ENCODE data around the gene NEK10.
"Not testable (repeated sequence)": the region's sequence is repeated elsewhere in the genome, so short reads cannot be mapped to it uniquely, and the experiment has no call there.

The NEK10 gene

DNA sequence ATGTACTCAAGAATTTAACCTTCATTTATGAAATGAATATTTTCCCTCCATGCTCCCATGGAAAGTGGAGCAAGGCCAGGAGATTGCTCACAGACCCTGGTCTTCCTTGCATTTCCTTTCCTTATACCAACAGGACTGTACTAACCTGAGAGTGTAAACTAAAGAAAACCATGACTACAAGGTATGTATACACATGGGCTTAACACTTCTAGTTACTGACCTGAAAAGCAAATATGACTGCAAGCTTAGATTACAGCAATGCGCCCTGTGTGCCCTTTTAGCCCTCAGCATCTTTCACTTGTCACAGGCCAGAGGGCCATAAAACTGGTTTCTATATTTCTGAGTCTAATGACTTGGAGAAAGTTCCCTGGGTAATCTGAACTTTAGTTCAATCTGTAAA, 52.1 kb downstream of the NEK10 start:
- DNase-seq (ENCODE audit: low spot score) = peak; percentile 49

DNA sequence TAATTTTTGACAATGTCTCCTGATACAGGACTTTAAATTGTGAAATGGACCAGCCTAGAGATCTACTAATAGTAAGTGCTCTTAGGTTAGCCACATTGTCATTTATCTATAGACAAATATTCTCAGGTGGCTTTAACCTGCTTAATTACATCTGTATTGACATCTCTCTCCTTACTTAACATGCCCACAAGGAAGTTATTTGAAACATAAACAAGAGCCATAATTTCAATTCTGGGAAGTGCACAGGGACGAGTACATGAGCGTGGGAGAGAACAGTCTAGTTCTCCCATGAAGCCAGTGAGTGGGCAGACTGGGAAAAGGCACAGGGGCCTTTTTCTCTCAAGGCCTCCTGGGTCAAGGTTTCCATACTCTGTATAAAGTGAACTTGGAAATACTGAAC, 54.2 kb downstream of the NEK10 start:
- DNase-seq (ENCODE audit: low spot score) = no peak

DNA sequence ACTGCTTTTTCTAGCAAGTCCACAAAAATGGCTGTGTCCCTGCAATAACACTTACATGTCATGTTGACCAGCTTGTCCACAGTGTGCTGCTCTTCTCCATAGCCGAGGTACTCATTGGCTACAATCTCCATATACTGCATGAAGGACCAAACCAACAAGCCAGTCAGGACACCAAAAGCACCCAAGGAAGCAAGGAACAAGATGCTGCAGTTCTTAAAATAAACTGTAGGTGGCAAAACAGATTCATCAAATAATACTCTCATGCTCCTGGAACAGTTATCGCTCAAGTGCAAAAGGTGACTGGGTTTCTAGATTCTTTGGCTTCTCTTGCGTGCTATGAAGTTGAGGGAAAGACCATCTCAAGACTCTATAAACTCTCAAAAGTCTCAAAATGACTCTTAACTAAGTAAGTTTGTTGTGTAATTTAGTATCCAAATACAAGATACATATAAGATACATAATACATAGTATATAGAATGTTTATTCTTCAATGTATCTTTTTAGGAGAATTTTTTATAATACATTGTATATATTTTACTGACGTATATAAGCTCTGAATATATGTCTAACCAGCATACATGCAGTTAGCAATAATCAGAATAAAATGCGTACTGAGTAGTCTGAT, 57.0 kb downstream of the NEK10 start:
- DNase-seq (ENCODE audit: low spot score) = peak; percentile 58

DNA sequence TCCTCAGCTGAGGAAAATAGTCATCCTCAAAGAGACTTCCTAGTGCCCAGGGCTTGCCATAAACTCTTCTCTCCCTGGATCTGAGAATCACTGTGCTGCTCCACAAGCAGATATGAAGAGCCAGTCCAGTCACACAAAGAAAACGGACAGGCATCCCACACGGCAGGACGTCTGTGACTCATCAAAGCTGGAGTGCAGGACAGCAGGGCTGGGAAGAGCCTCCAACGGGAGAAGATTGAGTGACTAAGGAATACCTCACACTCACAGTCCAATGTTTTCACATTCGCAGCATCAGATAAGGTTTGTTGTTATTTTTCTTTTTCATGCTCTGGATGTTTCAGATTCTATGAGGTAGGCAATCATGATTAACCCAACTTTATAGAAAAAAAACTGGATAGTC, 57.8 kb downstream of the NEK10 start:
- DNase-seq (ENCODE audit: low spot score) = no peak

DNA sequence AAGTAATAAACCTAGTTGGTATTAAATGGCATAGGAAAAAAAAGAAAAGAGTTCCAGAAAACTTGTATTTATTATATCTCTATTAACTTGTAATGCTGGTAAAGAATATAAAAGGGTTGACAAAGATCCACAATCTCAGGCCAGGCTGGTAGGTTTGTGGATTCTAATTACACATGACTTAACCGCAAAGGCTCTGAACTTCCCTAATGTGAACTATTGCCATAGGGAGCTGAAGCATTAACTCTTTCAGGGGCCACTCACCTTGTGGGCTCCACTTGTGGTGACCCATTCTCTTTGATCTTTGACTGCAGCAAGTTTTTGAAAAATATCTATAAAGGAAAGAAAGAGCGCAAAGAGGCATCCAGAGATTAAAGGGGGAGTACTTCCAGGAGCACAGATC, 58.5 kb downstream of the NEK10 start:
- no peak for DNase-seq (ENCODE audit: low spot score)

DNA sequence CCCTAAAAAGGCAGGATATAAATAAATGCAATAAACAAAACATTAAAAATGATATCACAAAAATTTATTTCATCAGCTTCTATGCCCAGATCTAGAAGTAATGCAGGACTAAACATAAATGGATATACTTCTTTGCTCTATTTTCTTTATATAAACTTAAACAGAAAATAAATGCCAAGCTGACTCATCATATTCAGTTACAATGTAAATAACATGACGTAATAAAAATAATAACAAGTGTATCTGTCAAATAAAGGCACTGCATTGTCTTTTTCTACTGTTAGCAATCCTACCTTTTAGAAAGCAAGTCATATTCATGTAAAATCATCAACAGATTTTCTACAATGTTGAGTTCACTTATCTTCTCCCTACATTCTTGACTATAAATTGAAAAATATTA, 61.6 kb downstream of the NEK10 start:
- no peak for DNase-seq (ENCODE audit: low spot score)

DNA sequence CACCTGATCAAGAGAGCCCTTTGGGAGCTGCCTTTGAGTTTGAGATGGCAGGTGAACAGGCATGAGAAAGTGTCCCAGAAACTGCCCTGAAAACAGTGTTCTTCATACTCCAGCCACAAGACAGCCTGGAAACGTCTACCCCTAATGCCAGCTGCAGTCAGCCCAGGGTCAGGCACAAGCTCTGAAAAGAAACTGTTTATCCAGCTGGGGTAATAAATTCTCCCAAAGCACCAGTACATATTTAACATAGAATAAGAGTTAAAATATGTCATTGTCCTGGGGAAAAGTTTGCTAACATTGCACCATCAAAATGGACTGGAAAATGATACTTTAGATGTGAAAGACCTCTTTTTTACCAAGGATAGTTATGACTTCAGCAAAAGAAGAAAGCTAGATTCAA, 66.3 kb downstream of the NEK10 start:
- no peak for DNase-seq (ENCODE audit: low spot score)

DNA sequence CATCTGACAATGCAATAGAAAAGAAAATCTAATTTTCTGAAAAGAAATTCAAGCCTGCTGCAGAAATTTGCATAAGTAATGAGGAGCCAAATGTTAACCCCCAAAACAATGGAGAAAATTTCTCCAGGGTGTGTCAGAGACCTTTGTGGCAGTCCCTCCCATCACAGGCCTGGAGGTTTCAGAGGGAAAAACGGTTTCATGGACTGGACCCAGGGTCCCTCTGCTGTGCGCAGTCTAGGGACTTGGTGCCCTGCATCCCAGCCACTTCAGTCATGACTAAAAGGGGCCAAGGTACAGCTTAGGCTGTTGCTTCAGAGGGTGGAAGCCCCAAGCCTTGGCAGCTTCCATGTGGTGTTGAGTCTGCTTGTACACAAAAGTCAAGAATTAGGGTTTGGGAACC, 70.2 kb downstream of the NEK10 start:
- DNase-seq (ENCODE audit: low spot score) = not testable (repeated sequence)

DNA sequence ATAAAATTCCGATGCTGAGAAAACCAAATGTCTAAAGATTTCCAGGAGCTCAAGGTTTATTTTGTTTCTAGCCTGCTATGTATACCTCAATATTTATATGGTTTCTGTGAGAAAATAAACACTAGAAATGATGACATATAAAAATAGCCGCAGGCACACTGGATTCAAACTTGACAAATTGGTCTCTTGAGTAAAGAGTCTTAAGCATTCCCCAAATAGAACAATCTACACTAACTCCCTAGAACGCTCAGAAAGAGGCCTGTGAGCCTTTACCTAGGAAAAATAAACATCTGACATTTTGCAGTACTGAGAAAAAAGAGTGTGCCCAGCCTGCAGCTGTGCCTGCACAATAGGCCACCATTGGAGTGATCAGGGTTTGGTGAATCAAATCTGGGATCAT, 75.2 kb downstream of the NEK10 start:
- no peak for DNase-seq (ENCODE audit: low spot score)

DNA sequence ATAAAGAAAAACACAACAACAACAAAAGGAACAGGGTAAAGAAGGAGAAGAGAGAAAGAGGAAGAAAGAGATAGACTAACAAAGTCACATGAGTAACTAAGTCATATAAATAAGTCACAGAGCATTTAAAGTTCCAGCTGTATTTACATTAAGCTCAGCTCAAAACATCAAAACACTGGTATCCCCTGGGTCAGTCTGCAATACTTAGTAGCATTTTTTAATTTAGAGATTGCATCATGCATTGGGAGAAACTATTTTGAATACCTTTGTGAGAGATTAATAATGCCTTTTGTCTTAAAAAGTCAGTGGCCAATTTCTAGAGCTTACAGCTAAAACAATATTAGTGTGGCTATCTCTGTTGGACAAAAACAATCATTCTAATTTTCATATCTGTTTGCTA, 78.4 kb downstream of the NEK10 start:
- DNase-seq (ENCODE audit: low spot score) = no peak

DNA sequence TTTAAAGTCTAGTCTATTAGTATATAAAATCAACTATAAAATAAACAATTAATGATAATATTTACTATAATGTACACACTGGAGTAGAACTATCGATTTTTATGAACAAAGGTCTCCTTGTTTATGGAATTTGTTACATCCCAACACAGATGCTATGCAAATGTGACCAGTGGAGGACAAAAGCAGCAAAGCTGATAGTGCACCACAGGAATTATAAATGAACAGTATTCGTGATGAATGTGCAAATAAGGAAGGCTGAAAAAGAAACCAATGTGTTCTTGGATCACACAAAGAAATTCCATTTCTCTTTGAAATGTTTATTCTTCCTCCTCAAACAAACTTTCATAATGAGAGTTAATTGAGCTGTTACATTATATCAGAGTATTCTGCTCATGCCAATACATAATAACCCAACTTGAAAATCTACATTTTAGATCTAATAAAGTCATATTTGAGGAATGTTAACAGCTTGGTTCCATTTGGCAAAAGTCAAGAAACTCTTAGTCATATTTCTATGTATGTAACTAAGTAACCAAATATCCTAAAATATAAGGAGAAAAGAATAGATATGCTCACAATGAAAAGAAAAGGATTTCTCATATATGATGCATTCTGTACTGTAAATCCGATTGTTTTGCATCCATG, 79.3 kb downstream of the NEK10 start:
- DNase-seq (ENCODE audit: low spot score) = no peak

DNA sequence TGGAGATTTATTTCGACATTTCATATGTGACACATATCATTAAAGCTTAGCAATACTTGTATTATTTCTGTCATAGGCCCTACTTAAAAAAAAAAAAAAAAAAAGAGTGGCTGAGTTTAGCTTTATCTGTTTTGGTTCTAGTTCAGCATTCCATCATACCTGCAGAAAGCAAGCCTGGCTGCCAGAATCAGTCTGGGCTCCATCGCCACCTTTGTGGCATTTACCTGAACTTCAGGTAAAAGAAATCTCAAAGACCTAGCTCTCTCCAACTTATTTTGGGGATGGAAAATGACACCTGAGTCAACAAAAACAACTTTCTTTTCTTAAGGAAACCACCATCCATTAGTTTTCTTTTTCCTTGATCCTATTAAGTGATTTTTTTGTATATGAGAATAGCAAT, 82.1 kb downstream of the NEK10 start:
- DNase-seq (ENCODE audit: low spot score) = no peak

DNA sequence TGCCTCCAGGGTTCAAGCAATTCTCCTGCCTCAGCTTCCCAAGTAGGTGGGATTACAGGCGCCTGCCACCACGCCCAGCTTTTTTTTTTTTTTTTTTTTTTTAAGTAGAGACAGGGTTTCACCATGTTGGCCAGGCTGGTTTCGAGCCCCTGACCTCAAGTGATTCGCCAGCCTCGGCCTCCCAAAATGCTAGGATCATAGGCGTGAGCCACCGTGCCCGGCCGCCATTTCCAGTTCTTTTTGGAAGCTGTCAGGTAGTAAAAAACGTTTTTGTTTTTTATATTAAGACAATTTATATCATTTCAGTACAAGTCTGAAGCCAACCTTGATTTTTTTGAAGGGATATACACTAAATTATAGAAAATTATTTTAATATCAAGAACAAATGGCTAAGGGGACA, 82.7 kb downstream of the NEK10 start:
- DNase-seq (ENCODE audit: low spot score) = not testable (repeated sequence)

DNA sequence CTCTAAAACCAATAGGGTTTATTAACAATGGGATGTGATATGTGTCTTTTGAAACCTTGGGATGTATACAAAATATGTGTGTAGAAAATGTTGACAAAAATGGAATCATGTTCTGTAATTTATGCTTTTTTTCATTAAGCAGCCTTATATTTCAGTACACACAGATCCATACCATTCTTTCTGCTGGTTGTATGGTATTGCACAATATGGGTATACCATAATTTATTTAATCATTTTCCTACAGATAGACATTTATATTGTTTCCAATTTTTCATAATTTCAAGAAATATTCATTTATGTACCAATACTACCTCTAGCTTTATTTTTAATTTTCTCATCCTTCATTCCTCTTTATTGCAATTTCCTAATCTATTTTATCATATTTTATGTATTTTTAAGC, 83.5 kb downstream of the NEK10 start:
- no peak for DNase-seq (ENCODE audit: low spot score)

DNA sequence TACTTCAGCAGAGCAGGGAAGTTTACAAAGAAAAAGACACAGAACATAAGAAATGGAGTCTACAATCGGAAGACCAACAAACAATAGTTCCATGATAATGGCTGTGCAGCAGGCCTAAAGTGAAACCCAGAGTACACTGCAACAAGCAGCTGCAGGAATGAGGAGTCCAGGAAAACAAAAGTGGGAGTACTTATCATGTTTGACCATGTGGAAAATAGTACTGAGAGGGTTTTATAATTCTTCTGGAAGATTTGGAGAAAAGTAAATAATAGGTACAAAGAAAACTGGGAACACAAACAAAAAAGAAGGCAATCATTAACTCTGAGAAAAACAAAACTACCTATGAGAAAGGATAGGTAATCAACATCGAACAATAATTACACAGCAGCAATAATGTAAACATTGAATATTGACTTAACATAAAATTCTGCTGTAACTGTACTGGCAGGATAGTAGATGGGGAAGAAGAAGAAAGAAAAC, 87.5 kb downstream of the NEK10 start:
- DNase-seq (ENCODE audit: low spot score) = peak; percentile 36

DNA sequence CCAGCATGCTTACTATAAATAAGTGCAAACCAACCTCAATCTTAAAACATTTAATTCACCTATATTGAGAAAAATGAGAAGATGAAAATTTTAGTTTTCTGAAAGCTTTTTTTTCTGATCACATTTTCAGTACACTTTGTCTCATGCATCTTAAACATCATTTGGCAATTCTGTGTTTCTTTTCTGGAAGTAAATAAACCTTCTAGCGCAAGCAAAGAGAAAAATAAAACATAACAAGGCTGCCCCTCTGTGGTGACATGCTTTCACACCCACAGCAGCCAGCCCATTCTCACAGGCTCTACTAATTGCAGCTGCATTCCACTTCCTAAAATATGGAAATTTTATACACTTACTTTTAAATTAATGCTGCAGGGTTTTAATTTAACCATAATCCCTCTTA, 90.1 kb downstream of the NEK10 start:
- no peak for DNase-seq (ENCODE audit: low spot score)

DNA sequence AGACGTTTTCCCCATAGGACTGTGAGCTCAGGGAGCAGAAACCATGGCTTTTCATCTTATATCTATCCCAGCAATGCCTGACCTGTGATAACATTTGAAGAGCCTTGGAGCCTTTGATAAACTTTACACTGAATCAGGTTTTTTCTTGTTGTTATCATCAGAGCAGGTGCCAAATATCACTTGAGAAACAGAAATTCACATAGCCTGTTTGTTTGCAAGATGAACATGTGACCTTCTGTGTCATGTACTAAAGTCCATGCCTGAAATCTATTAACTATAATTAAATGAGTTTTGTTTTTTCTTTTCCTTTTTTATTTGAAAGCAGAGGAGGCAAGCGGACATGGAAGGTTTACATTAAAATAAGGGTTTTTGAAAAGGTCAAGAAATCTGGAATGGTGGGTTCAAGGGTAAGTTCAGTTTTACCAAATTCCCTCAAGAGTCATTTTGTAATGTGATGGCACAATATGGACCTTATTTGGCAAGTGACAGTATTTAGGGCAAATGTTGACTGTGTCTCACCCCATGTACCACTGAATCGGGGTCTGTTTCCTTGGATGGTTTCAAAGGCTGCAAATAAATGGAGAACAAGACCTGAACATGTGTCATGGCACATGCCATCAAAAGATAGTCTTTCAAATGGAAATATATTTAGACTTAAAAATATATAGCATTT, 90.7 kb downstream of the NEK10 start:
- no peak for DNase-seq (ENCODE audit: low spot score)

DNA sequence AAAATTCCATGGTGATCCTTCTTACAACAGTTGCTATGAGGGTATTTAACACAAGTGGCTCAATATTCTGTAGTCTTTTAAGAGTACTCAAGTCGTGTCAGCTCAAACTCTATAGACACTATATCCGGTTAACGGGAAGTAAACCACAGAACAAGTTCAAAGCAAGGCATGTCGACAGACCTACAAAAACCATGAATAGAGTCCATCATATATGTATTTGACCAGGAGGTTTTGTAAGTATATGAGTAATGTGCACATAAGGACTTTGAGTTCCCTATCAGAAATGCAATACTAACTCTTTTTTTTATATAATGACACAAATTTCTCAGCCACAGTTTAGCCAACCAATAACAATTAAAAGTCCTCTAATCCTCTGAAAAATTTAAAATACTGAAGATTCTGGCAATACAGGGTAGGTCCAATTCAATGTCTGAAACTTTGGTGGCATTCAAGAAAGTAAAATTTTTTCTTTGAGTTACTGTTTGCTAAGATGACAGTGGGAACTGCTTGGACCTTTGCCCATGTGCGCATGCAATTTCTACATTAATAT, 93.7 kb downstream of the NEK10 start:
- no peak for DNase-seq (ENCODE audit: low spot score)

DNA sequence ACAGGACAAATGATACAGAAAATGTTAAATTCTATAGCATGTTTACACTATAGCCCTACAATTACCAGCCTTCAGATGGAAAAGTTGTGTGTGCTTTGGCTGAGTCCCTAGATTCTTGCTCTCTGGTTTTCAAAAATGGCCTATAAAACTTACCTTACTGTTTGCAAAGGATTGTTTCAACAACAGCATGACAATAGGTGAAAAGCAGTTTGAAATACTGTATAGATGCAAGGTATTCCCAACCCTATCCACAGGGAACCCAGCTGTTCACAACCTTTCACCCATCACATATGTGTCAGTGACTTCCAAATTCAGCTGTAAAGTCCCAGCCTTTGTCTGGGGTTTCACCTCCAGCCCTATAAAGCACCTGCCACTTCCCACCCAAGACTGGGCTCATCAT, 97.3 kb downstream of the NEK10 start:
- DNase-seq (ENCODE audit: low spot score) = no peak

DNA sequence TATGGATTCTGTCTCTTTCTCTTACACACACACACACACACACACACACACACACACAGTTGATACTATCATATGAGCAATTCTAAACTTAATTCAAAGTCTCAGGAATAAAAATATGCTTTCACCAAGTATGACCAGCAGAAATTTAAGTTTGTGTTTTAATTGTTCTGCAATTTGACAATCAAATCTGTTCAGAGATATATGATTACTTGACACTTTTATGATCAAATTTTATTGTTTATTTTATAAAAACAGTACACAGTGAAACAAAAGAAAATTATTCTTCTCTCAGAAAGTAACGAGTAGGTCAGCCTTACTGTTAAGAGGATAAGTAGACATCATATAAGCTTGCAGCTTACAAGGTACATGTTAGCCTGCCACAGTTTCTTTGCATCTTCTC, 114.3 kb downstream of the NEK10 start:
- no peak for DNase-seq (ENCODE audit: low spot score)

DNA sequence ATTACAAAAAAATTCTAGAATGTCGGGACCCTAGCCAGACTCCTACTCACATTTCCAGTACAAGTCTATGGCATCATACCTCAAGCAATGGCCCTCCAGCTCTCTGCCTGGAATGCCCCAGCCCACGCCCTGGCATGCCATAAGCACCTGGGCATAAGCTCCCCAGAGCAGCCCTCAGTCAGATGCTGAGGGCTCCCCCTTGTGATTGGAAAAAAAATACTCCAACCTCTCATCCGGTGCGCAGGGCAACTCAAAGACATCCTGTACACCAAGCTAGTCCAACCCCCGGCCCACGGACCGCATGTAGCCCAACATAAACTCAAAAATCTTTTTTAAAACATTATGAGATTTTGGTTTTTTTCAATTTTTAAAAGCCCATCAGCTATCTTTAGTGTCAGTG, 115.4 kb downstream of the NEK10 start:
- DNase-seq (ENCODE audit: low spot score) = peak; percentile 28

DNA sequence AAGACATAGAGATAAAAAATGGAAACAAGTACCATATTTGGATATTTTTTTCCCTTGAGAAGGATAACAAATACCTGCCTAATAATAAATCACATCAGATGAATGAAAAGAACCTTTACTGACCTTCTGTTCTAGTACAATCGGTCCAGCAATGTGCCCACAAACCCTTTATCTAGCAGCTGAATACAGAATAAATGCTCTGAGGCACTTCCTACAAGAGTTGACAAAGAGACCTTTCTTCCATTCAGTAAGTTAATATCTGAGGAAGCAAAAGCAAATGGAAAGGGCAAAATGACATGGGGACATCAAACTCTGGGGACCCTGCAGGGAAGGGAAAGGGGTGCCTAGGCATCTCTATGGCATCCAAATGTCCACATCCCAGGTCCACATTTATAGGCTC, 115.8 kb downstream of the NEK10 start:
- DNase-seq (ENCODE audit: low spot score) = no peak

DNA sequence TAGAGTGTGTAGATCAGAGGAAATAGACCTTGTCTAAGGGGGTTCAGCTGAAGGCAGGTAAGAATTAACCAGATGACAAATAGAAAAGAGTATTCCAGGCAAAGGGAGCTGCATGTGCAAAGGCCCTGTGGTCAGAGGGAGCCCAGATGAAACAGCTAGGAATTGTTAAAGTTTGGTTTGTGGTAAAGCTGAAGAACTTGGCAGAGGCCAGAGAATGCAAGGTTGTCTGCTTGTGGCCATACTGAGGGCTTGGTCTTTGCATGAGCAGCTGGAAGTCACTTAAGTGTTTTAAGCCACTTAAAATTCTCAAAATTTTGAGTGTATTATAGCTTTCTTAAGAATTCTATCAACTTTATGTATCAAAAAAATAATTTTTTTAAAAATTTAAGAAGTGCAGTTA, 116.5 kb downstream of the NEK10 start:
- no peak for DNase-seq (ENCODE audit: low spot score)
